HepG2 (cell line): ENCODE results near the gene FAM89B. TPM values are rescaled to one million over a fixed set of nuclear protein-coding genes. Genes with fewer than 3 reads are reported as not detected.

Experiments
- DPF2 ChIP-seq: sonication (generic); formaldehyde crosslinking; IDR thresholded peaks from 2 replicates; pipeline ENCODE4 v1.4.0; 2020; ENCODE audit warnings: mild to moderate bottlenecking, low read depth, missing genetic modification reagents, borderline replicate concordance
- ELF3 ChIP-seq: IDR thresholded peaks from 2 replicates; pipeline ENCODE4 v1.6.1; 2016; ENCODE audit warnings: missing genetic modification reagents, missing compliant biosample characterization
- ETV6 ChIP-seq: sonication (generic); formaldehyde crosslinking; conservative IDR thresholded peaks from 2 replicates; pipeline ENCODE4 v1.4.0; 2020; ENCODE audit warnings: missing genetic modification reagents
- GABPA ChIP-seq, 2 experiments: IDR thresholded peaks; 2 replicates each; pipeline ENCODE4 v1.6.1; 2011 to 2016; ENCODE audit warnings: low read depth in 2 of 2, low read length in 1 of 2, missing biosample characterization in 1 of 2, missing genetic modification characterization in 1 of 2
- GABPB1 ChIP-seq: IDR thresholded peaks from 2 replicates; pipeline ENCODE4 v1.6.1; 2016; ENCODE audit warnings: mild to moderate bottlenecking, missing genetic modification reagents, moderate library complexity, missing compliant biosample characterization
- HMGA1 ChIP-seq: sonication (generic); formaldehyde crosslinking; conservative IDR thresholded peaks from 2 replicates; pipeline ENCODE4 v1.4.0; 2020; ENCODE audit warnings: missing genetic modification reagents
- KDM6A ChIP-seq: IDR thresholded peaks from 2 replicates; pipeline ENCODE4 v1.6.1; 2016; ENCODE audit warnings: low read depth
- MIER2 ChIP-seq: IDR thresholded peaks from 2 replicates; pipeline ENCODE4 v1.6.1; 2016; ENCODE audit warnings: missing biosample characterization, missing genetic modification reagents
- PCBP2 ChIP-seq: fragments of 200-400 bp; formaldehyde crosslinking; optimal IDR thresholded peaks from 2 replicates; pipeline ENCODE3; 2018; ENCODE audit warnings: low read length, low read depth; ENCODE audit not compliant: poor library complexity, severe bottlenecking
- RBFOX2 ChIP-seq: fragments of 200-400 bp; formaldehyde crosslinking; IDR thresholded peaks from 2 replicates; pipeline ENCODE4 v1.6.1; 2017; ENCODE audit warnings: low read depth, mild to moderate bottlenecking, low read length
- REXO4 ChIP-seq: sonication (generic); formaldehyde crosslinking; IDR thresholded peaks from 2 replicates; pipeline ENCODE4 v1.8.0; 2022; ENCODE audit warnings: missing genetic modification reagents, mild to moderate bottlenecking, borderline replicate concordance
- RXRB ChIP-seq: IDR thresholded peaks from 2 replicates; pipeline ENCODE4 v1.6.1; 2016; ENCODE audit warnings: borderline replicate concordance, missing genetic modification reagents, missing compliant biosample characterization
- SMAD1 ChIP-seq: sonication (generic); formaldehyde crosslinking; IDR thresholded peaks from 2 replicates; pipeline ENCODE4 v1.4.0; 2020; ENCODE audit warnings: missing genetic modification reagents, low read depth, mild to moderate bottlenecking, borderline replicate concordance
- SMAD3 ChIP-seq: sonication (generic); formaldehyde crosslinking; IDR thresholded peaks from 2 replicates; pipeline ENCODE4 v1.4.0; 2020; ENCODE audit warnings: missing genetic modification reagents
- THAP11 ChIP-seq: IDR thresholded peaks from 2 replicates; pipeline ENCODE4 v1.6.1; 2016; ENCODE audit warnings: missing biosample characterization, missing genetic modification reagents
- ZNF367 ChIP-seq: sonication (generic); formaldehyde crosslinking; IDR thresholded peaks from 2 replicates; pipeline ENCODE4 v1.4.0; 2020; ENCODE audit warnings: missing genetic modification reagents, borderline replicate concordance
- ZNF720 ChIP-seq: sonication (generic); formaldehyde crosslinking; IDR thresholded peaks from 2 replicates; pipeline ENCODE4 v1.4.0; 2020; ENCODE audit warnings: missing genetic modification reagents
- ZNF724P ChIP-seq: sonication (generic); formaldehyde crosslinking; IDR thresholded peaks from 2 replicates; pipeline ENCODE4 v1.8.0; 2022; ENCODE audit warnings: missing genetic modification reagents, borderline replicate concordance
- polyA plus RNA-seq, 8 experiments: library from polyadenylated mRNA; depleted of rRNA in 3 of 8; stranded (reverse) in 7 of 8; unstranded in 1 of 8; fragments of >200 nt; fragmentation: Illumina TruSeq in 4 of 8; extraction: Trizol in 4 of 8; gene quantifications; 2 replicates each; pipeline versions ENCODE4 v1.2.1 to v1.2.3, GENCODE V29; 2011 to 2016; ENCODE audit warnings: low read depth in 4 of 8, missing spikeins in 1 of 8, mixed read lengths in 1 of 8; ENCODE audit not compliant: insufficient read depth in 1 of 8
- total RNA-seq, 5 experiments: library from RNA; depleted of rRNA; stranded (reverse); fragments of >200 nt; fragmentation: Illumina TruSeq; extraction: Trizol; gene quantifications; 2 replicates each; pipeline ENCODE4 v1.2.3, GENCODE V29; 2016; ENCODE audit warnings: low read depth in 1 of 5
- TF ChIP-seq, protein P1 (sequence below): IDR thresholded peaks from 2 replicates; pipeline ENCODE4 v1.6.1; 2018; ENCODE audit warnings: missing genetic modification reagents
- TF ChIP-seq, protein P2 (sequence below): fragments of 450-650 bp; IDR thresholded peaks from 2 replicates; pipeline ENCODE4 v1.6.1; 2016
- TF ChIP-seq, protein P3 (sequence below): fragments of 450-650 bp; IDR thresholded peaks from 2 replicates; pipeline ENCODE4 v1.6.1; 2017; ENCODE audit warnings: mild to moderate bottlenecking
- TF ChIP-seq, protein P4 (sequence below): IDR thresholded peaks from 2 replicates; pipeline ENCODE4 v1.6.1; 2016; ENCODE audit warnings: low read depth

Gene FAM89B
- total and polyA plus RNA-seq, 2 of the 13 experiments (the other 11 are each of a cell fraction or from before 2014, with no cell fraction given) = 5.7 to 8.0 TPM

DNA sequence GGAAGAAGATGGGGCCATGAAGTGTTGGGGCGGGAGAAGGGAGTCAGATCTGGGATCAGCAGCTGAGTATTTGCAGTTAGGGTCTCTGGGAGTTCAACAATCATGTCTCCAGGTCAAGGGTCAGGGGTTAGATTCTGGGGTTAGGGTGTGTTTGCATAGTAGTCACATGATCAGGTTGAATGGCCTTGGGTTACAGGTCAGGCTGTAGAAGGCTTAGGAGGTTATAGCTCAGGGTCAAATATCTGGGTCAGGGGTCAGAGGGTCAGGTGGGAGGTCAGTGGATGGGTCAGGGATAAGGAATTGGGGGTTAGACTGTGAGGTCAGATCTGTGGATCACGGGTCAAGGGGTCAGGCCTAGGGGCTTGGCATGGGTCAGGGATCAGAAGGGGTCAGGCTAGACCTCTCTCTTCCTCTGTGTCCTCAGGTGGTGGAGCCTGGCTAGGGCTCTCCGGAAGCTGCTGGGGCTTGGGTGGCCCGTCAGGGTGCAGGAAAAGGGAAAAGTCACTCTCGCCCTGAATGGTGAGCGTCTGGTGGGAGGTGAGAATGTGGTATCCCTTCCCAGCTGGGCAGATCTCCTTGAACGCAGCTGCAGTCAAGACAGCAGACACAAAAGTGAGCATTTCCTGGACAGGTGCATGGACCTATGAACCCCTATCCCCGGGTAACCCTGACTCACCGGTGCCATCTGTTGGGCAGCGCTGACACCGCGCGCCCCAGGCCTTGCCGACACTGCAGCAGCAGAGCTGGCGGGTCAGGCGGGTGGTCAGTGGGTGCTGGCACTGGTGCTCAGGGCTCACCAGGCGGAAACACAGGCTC lies 20.6 kb upstream of the FAM89B start (continued):
- TF ChIP-seq RBFOX2 (peak; percentile 66), ZNF724P (0 out of 2 replicates have a peak, but pooled peaks have one; percentile 27), GABPB1 (peak; percentile 42; the same call in 1 of the 2 replicates), REXO4 (CRISPR knock-in tag) (0 out of 2 replicates have a peak, but pooled peaks have one; percentile 10), RXRB (CRISPR knock-in tag) (peak; percentile 98), SMAD1 (CRISPR knock-in tag) (no peak), ZNF367 (CRISPR knock-in tag) (no peak), DPF2 (CRISPR knock-in tag) (no peak; the same call in 1 of the 2 replicates), PCBP2 (no peak), HMGA1 (no peak), KDM6A (no peak), MIER2 (no peak), THAP11 (CRISPR knock-in tag) (peak; percentile 40; the same call in 1 of the 2 replicates), SMAD3 (CRISPR knock-in tag) (no peak), ETV6 (CRISPR knock-in tag) (no peak), ZNF720 (CRISPR knock-in tag) (no peak), GABPA (IDR thresholded peaks at IDR 0.05; ENCODE audit: low read depth, low read length) (no peak), GABPA (CRISPR knock-in tag; IDR thresholded peaks at IDR 0.05; ENCODE audit: low read depth) (peak; percentile 19; the same call in 1 of the 2 replicates), ELF3 (CRISPR knock-in tag) (peak; percentile 72; the same call in 1 of the 2 replicates)
- TF ChIP-seq, protein P1, sequence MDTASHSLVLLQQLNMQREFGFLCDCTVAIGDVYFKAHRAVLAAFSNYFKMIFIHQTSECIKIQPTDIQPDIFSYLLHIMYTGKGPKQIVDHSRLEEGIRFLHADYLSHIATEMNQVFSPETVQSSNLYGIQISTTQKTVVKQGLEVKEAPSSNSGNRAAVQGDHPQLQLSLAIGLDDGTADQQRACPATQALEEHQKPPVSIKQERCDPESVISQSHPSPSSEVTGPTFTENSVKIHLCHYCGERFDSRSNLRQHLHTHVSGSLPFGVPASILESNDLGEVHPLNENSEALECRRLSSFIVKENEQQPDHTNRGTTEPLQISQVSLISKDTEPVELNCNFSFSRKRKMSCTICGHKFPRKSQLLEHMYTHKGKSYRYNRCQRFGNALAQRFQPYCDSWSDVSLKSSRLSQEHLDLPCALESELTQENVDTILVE (CRISPR knock-in tag) = 0 out of 2 replicates have a peak, but pooled peaks have one; percentile 21
- TF ChIP-seq, protein P2, sequence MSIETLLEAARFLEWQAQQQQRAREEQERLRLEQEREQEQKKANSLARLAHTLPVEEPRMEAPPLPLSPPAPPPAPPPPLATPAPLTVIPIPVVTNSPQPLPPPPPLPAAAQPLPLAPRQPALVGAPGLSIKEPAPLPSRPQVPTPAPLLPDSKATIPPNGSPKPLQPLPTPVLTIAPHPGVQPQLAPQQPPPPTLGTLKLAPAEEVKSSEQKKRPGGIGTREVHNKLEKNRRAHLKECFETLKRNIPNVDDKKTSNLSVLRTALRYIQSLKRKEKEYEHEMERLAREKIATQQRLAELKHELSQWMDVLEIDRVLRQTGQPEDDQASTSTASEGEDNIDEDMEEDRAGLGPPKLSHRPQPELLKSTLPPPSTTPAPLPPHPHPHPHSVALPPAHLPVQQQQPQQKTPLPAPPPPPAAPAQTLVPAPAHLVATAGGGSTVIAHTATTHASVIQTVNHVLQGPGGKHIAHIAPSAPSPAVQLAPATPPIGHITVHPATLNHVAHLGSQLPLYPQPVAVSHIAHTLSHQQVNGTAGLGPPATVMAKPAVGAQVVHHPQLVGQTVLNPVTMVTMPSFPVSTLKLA = no peak
- TF ChIP-seq, protein P3, sequence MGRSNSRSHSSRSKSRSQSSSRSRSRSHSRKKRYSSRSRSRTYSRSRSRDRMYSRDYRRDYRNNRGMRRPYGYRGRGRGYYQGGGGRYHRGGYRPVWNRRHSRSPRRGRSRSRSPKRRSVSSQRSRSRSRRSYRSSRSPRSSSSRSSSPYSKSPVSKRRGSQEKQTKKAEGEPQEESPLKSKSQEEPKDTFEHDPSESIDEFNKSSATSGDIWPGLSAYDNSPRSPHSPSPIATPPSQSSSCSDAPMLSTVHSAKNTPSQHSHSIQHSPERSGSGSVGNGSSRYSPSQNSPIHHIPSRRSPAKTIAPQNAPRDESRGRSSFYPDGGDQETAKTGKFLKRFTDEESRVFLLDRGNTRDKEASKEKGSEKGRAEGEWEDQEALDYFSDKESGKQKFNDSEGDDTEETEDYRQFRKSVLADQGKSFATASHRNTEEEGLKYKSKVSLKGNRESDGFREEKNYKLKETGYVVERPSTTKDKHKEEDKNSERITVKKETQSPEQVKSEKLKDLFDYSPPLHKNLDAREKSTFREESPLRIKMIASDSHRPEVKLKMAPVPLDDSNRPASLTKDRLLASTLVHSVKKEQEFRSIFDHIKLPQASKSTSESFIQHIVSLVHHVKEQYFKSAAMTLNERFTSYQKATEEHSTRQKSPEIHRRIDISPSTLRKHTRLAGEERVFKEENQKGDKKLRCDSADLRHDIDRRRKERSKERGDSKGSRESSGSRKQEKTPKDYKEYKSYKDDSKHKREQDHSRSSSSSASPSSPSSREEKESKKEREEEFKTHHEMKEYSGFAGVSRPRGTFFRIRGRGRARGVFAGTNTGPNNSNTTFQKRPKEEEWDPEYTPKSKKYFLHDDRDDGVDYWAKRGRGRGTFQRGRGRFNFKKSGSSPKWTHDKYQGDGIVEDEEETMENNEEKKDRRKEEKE = no peak
- TF ChIP-seq, protein P4, sequence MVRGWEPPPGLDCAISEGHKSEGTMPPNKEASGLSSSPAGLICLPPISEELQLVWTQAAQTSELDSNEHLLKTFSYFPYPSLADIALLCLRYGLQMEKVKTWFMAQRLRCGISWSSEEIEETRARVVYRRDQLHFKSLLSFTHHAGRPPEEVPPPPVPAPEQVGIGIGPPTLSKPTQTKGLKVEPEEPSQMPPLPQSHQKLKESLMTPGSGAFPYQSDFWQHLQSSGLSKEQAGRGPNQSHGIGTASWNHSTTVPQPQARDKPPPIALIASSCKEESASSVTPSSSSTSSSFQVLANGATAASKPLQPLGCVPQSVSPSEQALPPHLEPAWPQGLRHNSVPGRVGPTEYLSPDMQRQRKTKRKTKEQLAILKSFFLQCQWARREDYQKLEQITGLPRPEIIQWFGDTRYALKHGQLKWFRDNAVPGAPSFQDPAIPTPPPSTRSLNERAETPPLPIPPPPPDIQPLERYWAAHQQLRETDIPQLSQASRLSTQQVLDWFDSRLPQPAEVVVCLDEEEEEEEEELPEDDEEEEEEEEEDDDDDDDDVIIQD (CRISPR knock-in tag) = 0 out of 2 replicates have a peak, but pooled peaks have one; percentile 32
